Pancreas (tissue), 10 donors: ENCODE data around the gene ZFP36. TPM values are rescaled to one million over a fixed set of nuclear protein-coding genes. Genes with fewer than 3 reads are reported as not detected.

ENCODE experiments used
- ATAC-seq, 4 donors: fragments of 200-7000 bp; cut with Tn5 transposase; one replicate each; pipeline versions ENCODE4 v1.8.0 to v1.9.1; 2020; ENCODE audit warnings: mild to moderate bottlenecking in 4 of 4, moderate library complexity in 4 of 4
- DNase-seq, 6 donors: peaks; one replicate each; pipeline ENCODE4 v3.0.0-alpha.2; 2020
- FAIRE-seq: peaks from 2 replicates; lab custom pipeline; 2012; peaks lifted over from hg19 to GRCh38; lab: Jason Lieb, UNC
- H3K27ac ChIP-seq, 4 donors: fragments of 200-600 bp; sonication (generic); 1 replicate in 3 of 4; 2 replicates in 1 of 4; pipeline versions ENCODE4 v1.5.0 to v1.8.0; 2020
- H3K27me3 ChIP-seq, 4 donors: fragments of 200-600 bp; one replicate each; pipeline ENCODE4 v1.8.0; 2021
- H3K36me3 ChIP-seq, 3 donors: fragments of 200-600 bp; sonication (generic) in 1 of 3; one replicate each; pipeline versions ENCODE4 v1.5.0 to v1.8.0; 2020 to 2021
- H3K4me1 ChIP-seq, 3 donors: fragments of 200-600 bp; one replicate each; pipeline ENCODE4 v1.8.0; 2021
- H3K4me3 ChIP-seq, 4 donors: fragments of 200-600 bp; sonication (generic) in 2 of 4; one replicate each; pipeline versions ENCODE4 v1.5.0 to v1.8.0; 2020 to 2021
- H3K9me3 ChIP-seq, 4 donors: fragments of 200-600 bp; one replicate each; pipeline ENCODE4 v1.8.0; 2021
- WGBS, 2 donors: extraction: QIAGEN DNeasy Blood & Tissue Kit; methylation state at CpG; one replicate each; pipeline ENCODE4 v1.1.7; 2013; 5-methylcytosine and 5-hydroxymethylcytosine counted together
- intact Hi-C, 3 donors: fragments of 100-400 bp; cut with DNase I; formaldehyde crosslinking; loops; one replicate each; pipeline versions ENCODE4 v1.11.1 to v1.14.2; 2022
- polyA plus RNA-seq, 2 donors: library from polyadenylated mRNA; stranded (reverse); fragments of 200-250 nt; gene quantifications; one replicate each; pipeline ENCODE4 v1.2.3, GENCODE V29; 2013
- total RNA-seq, 6 donors: library from RNA; stranded (reverse); fragmentation: NEBNext Ultra II Directional in 4 of 6; extraction: Animal tissue kit (Norgen Biotek cat#: 25700) in 4 of 6; gene quantifications; one replicate each; pipeline versions ENCODE4 v1.2.1 to v1.2.4, GENCODE V29; 2021 to 2023
- TF ChIP-seq, protein P1 (sequence below), 4 donors: fragments of 200-600 bp; sonication (generic) in 3 of 4; IDR thresholded peaks; one replicate each; pipeline versions ENCODE4 v1.5.0 to v1.8.0; 2021; ENCODE audit warnings: antibody characterized with exemption in 4 of 4
- donor health status: healthy with polysubstance abuse.
- donor health status: DM: no; HTN: no; CAD: no; lungs with moderate emphysema.
- donor health status: DM: no; HTN: no; CAD: no.
- donor health status: control.
- donor health status: control.
- donor health status: Bipolar disorder and iron deficiency.
- donor health status: DM: yes; HTN: yes; CAD: no.
- donor health status: DM: no; HTN: no; CAD: no.
- donor health status: DM: no; HTN: no; CAD: no.
- donor health status: DM: yes; HTN: yes; CAD: no.

Gene ZFP36
- total and polyA plus RNA-seq, 8 donors = 20.2 to 151 (median 38.4) TPM

- ATAC-seq = no peak
- Histone ChIP-seq H3K4me1 (peaks cover 6 to 27% (median 8%) of the 10 kb centered on the region in 3 donors), H3K4me3 (peak overlapping the region in 2 of 4 donors; percentile 70 to 96), H3K36me3 (peaks cover 0 to 5% (median 0%) of the 10 kb centered on the region in 3 donors), H3K27me3 (no peaks in the 10 kb centered on the region), H3K9me3 (no peaks in the 10 kb centered on the region), H3K27ac (peak overlapping the region; percentile 64 to 99 (median 82))
- 12 to 19% methylated on average over 19 to 22 of the region's 22 CpGs for WGBS, 2 donors
- DNase-seq = no peak
- intact Hi-C loops = no loop called here
- FAIRE-seq = no peak
- TF ChIP-seq, protein P1, sequence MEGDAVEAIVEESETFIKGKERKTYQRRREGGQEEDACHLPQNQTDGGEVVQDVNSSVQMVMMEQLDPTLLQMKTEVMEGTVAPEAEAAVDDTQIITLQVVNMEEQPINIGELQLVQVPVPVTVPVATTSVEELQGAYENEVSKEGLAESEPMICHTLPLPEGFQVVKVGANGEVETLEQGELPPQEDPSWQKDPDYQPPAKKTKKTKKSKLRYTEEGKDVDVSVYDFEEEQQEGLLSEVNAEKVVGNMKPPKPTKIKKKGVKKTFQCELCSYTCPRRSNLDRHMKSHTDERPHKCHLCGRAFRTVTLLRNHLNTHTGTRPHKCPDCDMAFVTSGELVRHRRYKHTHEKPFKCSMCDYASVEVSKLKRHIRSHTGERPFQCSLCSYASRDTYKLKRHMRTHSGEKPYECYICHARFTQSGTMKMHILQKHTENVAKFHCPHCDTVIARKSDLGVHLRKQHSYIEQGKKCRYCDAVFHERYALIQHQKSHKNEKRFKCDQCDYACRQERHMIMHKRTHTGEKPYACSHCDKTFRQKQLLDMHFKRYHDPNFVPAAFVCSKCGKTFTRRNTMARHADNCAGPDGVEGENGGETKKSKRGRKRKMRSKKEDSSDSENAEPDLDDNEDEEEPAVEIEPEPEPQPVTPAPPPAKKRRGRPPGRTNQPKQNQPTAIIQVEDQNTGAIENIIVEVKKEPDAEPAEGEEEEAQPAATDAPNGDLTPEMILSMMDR (IDR thresholded peaks at IDR 0.05) = no peak
Observed at GRCh38 chr19:39405958-39406655, 540 bp upstream of the ZFP36 start.

- TF ChIP-seq, protein P1 (IDR thresholded peaks at IDR 0.05) = no peak
- no peaks in the 10 kb centered on the region for H3K27me3 ChIP-seq
- WGBS, 2 donors = 0% methylated on average over 9 to 14 of the region's 14 CpGs
- no peaks in the 10 kb centered on the region for H3K9me3 ChIP-seq
- no peak for ATAC-seq
- peaks cover 12 to 25% (median 15%) of the 10 kb centered on the region in 3 donors for H3K4me1 ChIP-seq
- H3K36me3 ChIP-seq = peaks cover 0 to 5% (median 0%) of the 10 kb centered on the region in 3 donors
- DNase-seq = peak in 1 of 6 donors; percentile 55
- peak overlapping the region; percentile 89 to 99 (median 94) for H3K27ac ChIP-seq
- FAIRE-seq = no peak
- peak overlapping the region; percentile 70 to 96 (median 79) for H3K4me3 ChIP-seq
- intact Hi-C loops = no loop called here
Observed at GRCh38 chr19:39407410-39407659, 688 bp downstream of the ZFP36 start.

GRCh38 chr19:39407660-39408391 is 1.2 kb downstream of the ZFP36 start:
- Histone ChIP-seq H3K4me3 (peak overlapping the region; percentile 70 to 96 (median 79)), H3K27me3 (no peaks in the 10 kb centered on the region), H3K9me3 (no peaks in the 10 kb centered on the region), H3K27ac (peak overlapping the region; percentile 89 to 99 (median 94)), H3K36me3 (peaks cover 0 to 5% (median 0%) of the 10 kb centered on the region in 3 donors), H3K4me1 (peaks cover 12 to 24% (median 15%) of the 10 kb centered on the region in 3 donors)
- DNase-seq (peak; percentile 55 to 85 (median 66)), FAIRE-seq (no peak), ATAC-seq (no peak)
- intact Hi-C loops = no loop called here
- TF ChIP-seq, protein P1 (IDR thresholded peaks at IDR 0.05) = no peak
- 13 to 21% methylated on average over 32 to 40 of the region's 40 CpGs for WGBS, 2 donors

GRCh38 chr19:39408392-39409207 is 2.0 kb downstream of the ZFP36 start:
- ATAC-seq (no peak), DNase-seq (peak in 4 of 6 donors; percentile 49 to 68 (median 56)), FAIRE-seq (no peak)
- Histone ChIP-seq H3K4me3 (peak overlapping the region; percentile 70 to 96 (median 79)), H3K27ac (peak overlapping the region; percentile 89 to 99 (median 94)), H3K4me1 (peaks cover 12 to 24% (median 15%) of the 10 kb centered on the region in 3 donors), H3K36me3 (peaks cover 0 to 5% (median 0%) of the 10 kb centered on the region in 3 donors), H3K9me3 (no peaks in the 10 kb centered on the region), H3K27me3 (no peaks in the 10 kb centered on the region)
- 36 to 52% methylated on average over 20 of the region's 20 CpGs for WGBS, 2 donors
- TF ChIP-seq, protein P1 (IDR thresholded peaks at IDR 0.05) = no peak
- intact Hi-C loops = no loop called here
